GM23338 (cell line): Measurements from ENCODE around the gene KRTAP10-6. TPM values are rescaled to one million over a fixed set of nuclear protein-coding genes. Genes with fewer than 3 reads are reported as not detected.

Experiments
- ATAC-seq: fragments of 200-7000 bp; cut with Tn5 transposase; 3 replicates; pipeline ENCODE4 v1.9.1; 2020
- DNase-seq: peaks from one replicate; pipeline ENCODE4 v3.0.0-alpha.2; 2015; ENCODE audit warnings: low spot score
- H2AFZ ChIP-seq: fragments of 200-600 bp; sonication (generic); 2 replicates; pipeline ENCODE4 v1.8.0; 2016; ENCODE audit warnings: antibody characterized with exemption, mild to moderate bottlenecking, moderate library complexity
- H3F3A ChIP-seq: fragments of 200-600 bp; sonication (generic); replicated peaks from 2 replicates; pipeline ENCODE4 v1.8.0; 2017; ENCODE audit warnings: antibody characterized with exemption, mixed run types, low read depth
- H3K27ac ChIP-seq: fragments of 200-600 bp; sonication (generic); 2 replicates; pipeline ENCODE4 v1.6.1; 2016; ENCODE audit warnings: low read depth
- H3K27me3 ChIP-seq: fragments of 200-600 bp; sonication (generic); 2 replicates; pipeline ENCODE4 v1.8.0; 2016; ENCODE audit warnings: mild to moderate bottlenecking, mixed run types, moderate library complexity; ENCODE audit not compliant: insufficient read depth
- H3K36me3 ChIP-seq: fragments of 200-600 bp; sonication (generic); 2 replicates; pipeline ENCODE4 v1.8.0; 2016; ENCODE audit warnings: mild to moderate bottlenecking; ENCODE audit not compliant: insufficient read depth
- H3K4me1 ChIP-seq: fragments of 200-600 bp; sonication (generic); 2 replicates; pipeline ENCODE4 v1.8.0; 2016; ENCODE audit warnings: mild to moderate bottlenecking, moderate library complexity; ENCODE audit not compliant: insufficient read depth
- H3K4me2 ChIP-seq: fragments of 200-600 bp; sonication (generic); 2 replicates; pipeline ENCODE4 v1.7.1; 2017; ENCODE audit warnings: mixed run types
- H3K4me3 ChIP-seq: fragments of 200-600 bp; sonication (generic); 2 replicates; pipeline ENCODE4 v1.6.1; 2016; ENCODE audit warnings: mixed run types
- H3K79me2 ChIP-seq: fragments of 200-600 bp; sonication (generic); replicated peaks from 2 replicates; pipeline ENCODE4 v1.8.0; 2017; ENCODE audit warnings: mild to moderate bottlenecking; ENCODE audit not compliant: insufficient read depth
- H3K9me2 ChIP-seq: fragments of 200-600 bp; sonication (generic); 2 replicates; pipeline ENCODE4 v1.8.0; 2017; ENCODE audit not compliant: insufficient read depth
- H4K20me1 ChIP-seq: fragments of 200-600 bp; sonication (generic); replicated peaks from 2 replicates; pipeline ENCODE4 v1.8.0; 2017; ENCODE audit warnings: mild to moderate bottlenecking; ENCODE audit not compliant: insufficient read depth
- H3K27ac Mint-ChIP-seq: 2 replicates; pipeline ENCODE4 v1.8.0; 2020; ENCODE audit warnings: inconsistent platforms, mild to moderate bottlenecking, moderate library complexity, mixed read lengths
- H3K27me3 Mint-ChIP-seq: 3 replicates; pipeline ENCODE4 v1.8.0; 2022; ENCODE audit warnings: low read depth, mild to moderate bottlenecking, moderate library complexity, mixed read lengths, inconsistent platforms; ENCODE audit not compliant: insufficient read depth, poor library complexity
- H3K36me3 Mint-ChIP-seq: 3 replicates; pipeline ENCODE4 v1.8.0; 2021; ENCODE audit warnings: low read depth, mild to moderate bottlenecking, inconsistent platforms, moderate library complexity, mixed read lengths
- H3K4me1 Mint-ChIP-seq: 3 replicates; pipeline ENCODE4 v1.8.0; 2020; ENCODE audit warnings: mild to moderate bottlenecking, inconsistent platforms, mixed read lengths
- H3K4me3 Mint-ChIP-seq: 3 replicates; pipeline ENCODE4 v1.8.0; 2021; ENCODE audit warnings: moderate library complexity, mild to moderate bottlenecking, inconsistent platforms, mixed read lengths
- H3K9me3 Mint-ChIP-seq: 3 replicates; pipeline ENCODE4 v1.8.0; 2020; ENCODE audit warnings: moderate library complexity, mild to moderate bottlenecking, inconsistent platforms, mixed read lengths
- CTCF ChIP-seq, 2 experiments: fragments of 200-600 bp in 1 of 2; sonication (generic) in 1 of 2; conservative IDR thresholded peaks; 2 replicates each; pipeline versions ENCODE4 v1.5.1 to v1.6.1; 2016 to 2017; ENCODE audit warnings: antibody characterized with exemption in 2 of 2, low read depth in 2 of 2, mild to moderate bottlenecking in 2 of 2, moderate library complexity in 1 of 2
- EZH2 ChIP-seq: fragments of 200-600 bp; sonication (generic); IDR thresholded peaks from one replicate; pipeline ENCODE4 v1.8.0; 2017; ENCODE audit warnings: antibody characterized with exemption, mild to moderate bottlenecking, low read depth; ENCODE audit not compliant: unreplicated experiment
- JUNB ChIP-seq: IDR thresholded peaks from one replicate; pipeline ENCODE4 v1.6.1; 2016; ENCODE audit warnings: antibody characterized with exemption; ENCODE audit not compliant: unreplicated experiment
- NANOG ChIP-seq: IDR thresholded peaks from 2 replicates; pipeline ENCODE4 v1.6.1; 2016; ENCODE audit warnings: antibody characterized with exemption, borderline replicate concordance
- ZNF331 ChIP-seq: fragments of 250-450 bp; sonication (Bioruptor Pico); IDR thresholded peaks from 2 replicates; pipeline ENCODE4 v1.5.0; 2020; ENCODE audit warnings: low read depth, mild to moderate bottlenecking, moderate library complexity
- polyA plus RNA-seq: library from polyadenylated mRNA; unstranded; fragments of >200 nt; fragmentation: Nextera tagmentation; extraction: Ambion mirVana; gene quantifications from 2 replicates; pipeline ENCODE4 v1.2.1, GENCODE V29; 2016
- total RNA-seq: library from RNA; depleted of rRNA; stranded (reverse); fragments of >200 nt; shearing (Covaris generic); gene quantifications from 2 replicates; pipeline ENCODE4 v1.2.3, GENCODE V29; 2014
- TF ChIP-seq, protein P1 (sequence below): fragments of 250-450 bp; sonication (Bioruptor Pico); IDR thresholded peaks from 2 replicates; pipeline ENCODE4 v1.5.0; 2020; ENCODE audit warnings: mild to moderate bottlenecking, moderate library complexity

The KRTAP10-6 gene
- total and polyA plus RNA-seq, 2 experiments from 2014 or later, result not detected

DNA sequence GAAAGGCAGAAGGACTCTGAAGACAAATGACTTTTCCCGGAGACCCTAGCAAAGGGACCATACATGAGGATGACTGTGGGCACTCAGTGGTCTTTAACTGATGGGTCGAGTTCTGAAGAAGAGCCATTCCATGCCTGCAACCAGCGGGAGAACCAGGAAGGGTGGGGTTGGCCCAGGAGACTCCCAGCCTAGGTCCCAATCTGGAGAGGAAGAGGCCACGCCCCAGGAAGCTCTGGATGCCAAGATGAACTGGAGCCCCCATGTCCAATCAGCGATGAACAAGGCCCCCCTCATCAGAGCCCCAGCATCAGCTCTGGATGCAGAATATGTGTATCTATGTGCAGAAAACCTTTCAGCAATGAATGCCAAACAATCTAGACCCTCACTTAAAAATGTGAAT is 48.5 kb upstream of the KRTAP10-6 start:
- Mint-ChIP-seq H3K4me3 (no peak overlapping the region), H3K27me3 (peaks cover 10% of the 10 kb centered on the region), H3K9me3 (peaks cover 32% of the 10 kb centered on the region), H3K4me1 (peaks cover 3% of the 10 kb centered on the region), H3K27ac (no peak overlapping the region), H3K36me3 (peaks cover 8% of the 10 kb centered on the region; the same call in 2 of the 3 replicates)
- no peak overlapping the region for H3K4me3 ChIP-seq
- H2AFZ ChIP-seq, result no peak overlapping the region
- no peaks in the 10 kb centered on the region for H3K36me3 ChIP-seq
- H3K4me1 ChIP-seq, result no peaks in the 10 kb centered on the region
- no peak for TF ChIP-seq NANOG
- TF ChIP-seq CTCF (conservative IDR thresholded peaks at IDR 0.05; ENCODE audit: low read depth in 2 of 2), result no peak
- TF ChIP-seq, protein P1, sequence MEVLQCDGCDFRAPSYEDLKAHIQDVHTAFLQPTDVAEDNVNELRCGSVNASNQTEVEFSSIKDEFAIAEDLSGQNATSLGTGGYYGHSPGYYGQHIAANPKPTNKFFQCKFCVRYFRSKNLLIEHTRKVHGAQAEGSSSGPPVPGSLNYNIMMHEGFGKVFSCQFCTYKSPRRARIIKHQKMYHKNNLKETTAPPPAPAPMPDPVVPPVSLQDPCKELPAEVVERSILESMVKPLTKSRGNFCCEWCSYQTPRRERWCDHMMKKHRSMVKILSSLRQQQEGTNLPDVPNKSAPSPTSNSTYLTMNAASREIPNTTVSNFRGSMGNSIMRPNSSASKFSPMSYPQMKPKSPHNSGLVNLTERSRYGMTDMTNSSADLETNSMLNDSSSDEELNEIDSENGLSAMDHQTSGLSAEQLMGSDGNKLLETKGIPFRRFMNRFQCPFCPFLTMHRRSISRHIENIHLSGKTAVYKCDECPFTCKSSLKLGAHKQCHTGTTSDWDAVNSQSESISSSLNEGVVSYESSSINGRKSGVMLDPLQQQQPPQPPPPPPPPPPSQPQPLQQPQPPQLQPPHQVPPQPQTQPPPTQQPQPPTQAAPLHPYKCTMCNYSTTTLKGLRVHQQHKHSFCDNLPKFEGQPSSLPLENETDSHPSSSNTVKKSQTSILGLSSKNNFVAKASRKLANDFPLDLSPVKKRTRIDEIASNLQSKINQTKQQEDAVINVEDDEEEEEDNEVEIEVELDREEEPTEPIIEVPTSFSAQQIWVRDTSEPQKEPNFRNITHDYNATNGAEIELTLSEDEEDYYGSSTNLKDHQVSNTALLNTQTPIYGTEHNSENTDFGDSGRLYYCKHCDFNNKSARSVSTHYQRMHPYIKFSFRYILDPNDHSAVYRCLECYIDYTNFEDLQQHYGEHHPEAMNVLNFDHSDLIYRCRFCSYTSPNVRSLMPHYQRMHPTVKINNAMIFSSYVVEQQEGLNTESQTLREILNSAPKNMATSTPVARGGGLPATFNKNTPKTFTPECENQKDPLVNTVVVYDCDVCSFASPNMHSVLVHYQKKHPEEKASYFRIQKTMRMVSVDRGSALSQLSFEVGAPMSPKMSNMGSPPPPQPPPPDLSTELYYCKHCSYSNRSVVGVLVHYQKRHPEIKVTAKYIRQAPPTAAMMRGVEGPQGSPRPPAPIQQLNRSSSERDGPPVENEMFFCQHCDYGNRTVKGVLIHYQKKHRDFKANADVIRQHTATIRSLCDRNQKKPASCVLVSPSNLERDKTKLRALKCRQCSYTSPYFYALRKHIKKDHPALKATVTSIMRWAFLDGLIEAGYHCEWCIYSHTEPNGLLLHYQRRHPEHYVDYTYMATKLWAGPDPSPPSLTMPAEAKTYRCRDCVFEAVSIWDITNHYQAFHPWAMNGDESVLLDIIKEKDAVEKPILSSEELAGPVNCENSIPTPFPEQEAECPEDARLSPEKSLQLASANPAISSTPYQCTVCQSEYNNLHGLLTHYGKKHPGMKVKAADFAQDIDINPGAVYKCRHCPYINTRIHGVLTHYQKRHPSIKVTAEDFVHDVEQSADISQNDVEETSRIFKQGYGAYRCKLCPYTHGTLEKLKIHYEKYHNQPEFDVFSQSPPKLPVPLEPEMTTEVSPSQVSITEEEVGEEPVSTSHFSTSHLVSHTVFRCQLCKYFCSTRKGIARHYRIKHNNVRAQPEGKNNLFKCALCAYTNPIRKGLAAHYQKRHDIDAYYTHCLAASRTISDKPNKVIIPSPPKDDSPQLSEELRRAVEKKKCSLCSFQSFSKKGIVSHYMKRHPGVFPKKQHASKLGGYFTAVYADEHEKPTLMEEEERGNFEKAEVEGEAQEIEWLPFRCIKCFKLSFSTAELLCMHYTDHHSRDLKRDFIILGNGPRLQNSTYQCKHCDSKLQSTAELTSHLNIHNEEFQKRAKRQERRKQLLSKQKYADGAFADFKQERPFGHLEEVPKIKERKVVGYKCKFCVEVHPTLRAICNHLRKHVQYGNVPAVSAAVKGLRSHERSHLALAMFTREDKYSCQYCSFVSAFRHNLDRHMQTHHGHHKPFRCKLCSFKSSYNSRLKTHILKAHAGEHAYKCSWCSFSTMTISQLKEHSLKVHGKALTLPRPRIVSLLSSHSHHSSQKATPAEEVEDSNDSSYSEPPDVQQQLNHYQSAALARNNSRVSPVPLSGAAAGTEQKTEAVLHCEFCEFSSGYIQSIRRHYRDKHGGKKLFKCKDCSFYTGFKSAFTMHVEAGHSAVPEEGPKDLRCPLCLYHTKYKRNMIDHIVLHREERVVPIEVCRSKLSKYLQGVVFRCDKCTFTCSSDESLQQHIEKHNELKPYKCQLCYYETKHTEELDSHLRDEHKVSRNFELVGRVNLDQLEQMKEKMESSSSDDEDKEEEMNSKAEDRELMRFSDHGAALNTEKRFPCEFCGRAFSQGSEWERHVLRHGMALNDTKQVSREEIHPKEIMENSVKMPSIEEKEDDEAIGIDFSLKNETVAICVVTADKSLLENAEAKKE (CRISPR knock-in tag), result no peak
- TF ChIP-seq ZNF331, result no peak
- no peak for TF ChIP-seq EZH2
- no peak for TF ChIP-seq JUNB
- DNase-seq, result no peak
- no peak overlapping the region for H3K4me2 ChIP-seq
- H3K27ac ChIP-seq, result no peak overlapping the region
- H3K27me3 ChIP-seq, result no peaks in the 10 kb centered on the region
- H4K20me1 ChIP-seq, result no peaks in the 10 kb centered on the region
- no peaks in the 10 kb centered on the region for H3K9me2 ChIP-seq
- no peaks in the 10 kb centered on the region for H3F3A ChIP-seq
- no peaks in the 10 kb centered on the region for H3K79me2 ChIP-seq
- no peak for ATAC-seq
